ENCODE results near the gene SRGAP3. TPM values are rescaled to one million over a fixed set of nuclear protein-coding genes. Genes with fewer than 3 reads are reported as not detected.

SRGAP3 gene
- total and polyA plus RNA-seq, 4 donors: 1.2 to 32.8 (median 7.3) TPM

DNA sequence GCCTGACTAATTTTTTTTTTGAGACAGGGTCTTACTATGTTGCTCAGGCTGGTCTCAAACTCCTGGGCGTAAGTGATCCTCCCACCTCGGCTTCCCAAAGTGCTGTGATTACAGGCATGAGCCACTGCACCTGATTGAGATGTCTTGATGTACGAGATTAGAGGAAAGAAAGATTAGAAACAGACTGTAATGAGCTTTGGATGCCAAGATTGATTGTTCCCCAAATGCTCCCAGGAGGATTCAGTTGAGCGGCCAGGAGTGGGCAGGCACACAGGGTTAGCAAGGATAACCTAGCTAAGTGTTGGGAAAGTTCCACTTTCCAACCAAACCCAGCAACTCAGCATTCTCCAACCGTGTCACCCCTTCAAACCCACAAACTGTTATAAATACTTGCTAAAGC, 63.7 kb downstream of the SRGAP3 start:
- H3K27me3 ChIP-seq (ENCODE audit: control insufficient read depth in 3 of 3, insufficient read depth in 3 of 3, low read length in 2 of 3): no peaks in the 10 kb centered on the region
- ATAC-seq (ENCODE audit: insufficient read depth, low FRiP score) (no peak), DNase-seq (no peak)
- H3K9me3 ChIP-seq (ENCODE audit: control insufficient read depth in 4 of 4, insufficient read depth in 3 of 4, low read length in 3 of 4): peaks cover 0 to 2% (median 0%) of the 10 kb centered on the region in 4 donors
- WGBS, 2 donors: 84 to 86% methylated on average over 5 of the region's 5 CpGs
- H3K4me1 ChIP-seq (ENCODE audit: control insufficient read depth in 5 of 5, insufficient read depth in 5 of 5, low read length in 5 of 5): peaks cover 0 to 21% (median 8%) of the 10 kb centered on the region in 5 donors
- no peak overlapping the region for H3K4me3 ChIP-seq
- H3K36me3 ChIP-seq (ENCODE audit: control insufficient read depth in 4 of 4, insufficient read depth in 4 of 4, low read length in 4 of 4): no peaks in the 10 kb centered on the region
- H3K9ac ChIP-seq (ENCODE audit: insufficient read depth in 1 of 2, low read length in 2 of 2): no peak overlapping the region
- TF ChIP-seq, protein P1, sequence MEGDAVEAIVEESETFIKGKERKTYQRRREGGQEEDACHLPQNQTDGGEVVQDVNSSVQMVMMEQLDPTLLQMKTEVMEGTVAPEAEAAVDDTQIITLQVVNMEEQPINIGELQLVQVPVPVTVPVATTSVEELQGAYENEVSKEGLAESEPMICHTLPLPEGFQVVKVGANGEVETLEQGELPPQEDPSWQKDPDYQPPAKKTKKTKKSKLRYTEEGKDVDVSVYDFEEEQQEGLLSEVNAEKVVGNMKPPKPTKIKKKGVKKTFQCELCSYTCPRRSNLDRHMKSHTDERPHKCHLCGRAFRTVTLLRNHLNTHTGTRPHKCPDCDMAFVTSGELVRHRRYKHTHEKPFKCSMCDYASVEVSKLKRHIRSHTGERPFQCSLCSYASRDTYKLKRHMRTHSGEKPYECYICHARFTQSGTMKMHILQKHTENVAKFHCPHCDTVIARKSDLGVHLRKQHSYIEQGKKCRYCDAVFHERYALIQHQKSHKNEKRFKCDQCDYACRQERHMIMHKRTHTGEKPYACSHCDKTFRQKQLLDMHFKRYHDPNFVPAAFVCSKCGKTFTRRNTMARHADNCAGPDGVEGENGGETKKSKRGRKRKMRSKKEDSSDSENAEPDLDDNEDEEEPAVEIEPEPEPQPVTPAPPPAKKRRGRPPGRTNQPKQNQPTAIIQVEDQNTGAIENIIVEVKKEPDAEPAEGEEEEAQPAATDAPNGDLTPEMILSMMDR (IDR thresholded peaks at IDR 0.05; ENCODE audit: control extremely low read depth, extremely low read depth): no peak
- no peak overlapping the region for H3K27ac ChIP-seq (ENCODE audit: low read depth in 1 of 2, low read length in 1 of 2)

GRCh38 chr3:9185046-9185445, 64.4 kb downstream of the SRGAP3 start:
- Histone ChIP-seq H3K27ac (ENCODE audit: low read depth in 1 of 2, low read length in 1 of 2) (no peak overlapping the region), H3K9ac (ENCODE audit: insufficient read depth in 1 of 2, low read length in 2 of 2) (no peak overlapping the region), H3K27me3 (ENCODE audit: control insufficient read depth in 3 of 3, insufficient read depth in 3 of 3, low read length in 2 of 3) (no peaks in the 10 kb centered on the region), H3K4me1 (ENCODE audit: control insufficient read depth in 5 of 5, insufficient read depth in 5 of 5, low read length in 5 of 5) (peaks cover 0 to 24% (median 9%) of the 10 kb centered on the region in 5 donors), H3K36me3 (ENCODE audit: control insufficient read depth in 4 of 4, insufficient read depth in 4 of 4, low read length in 4 of 4) (no peaks in the 10 kb centered on the region), H3K9me3 (ENCODE audit: control insufficient read depth in 4 of 4, insufficient read depth in 3 of 4, low read length in 3 of 4) (peaks cover 0 to 2% (median 0%) of the 10 kb centered on the region in 4 donors), H3K4me3 (no peak overlapping the region)
- TF ChIP-seq, protein P1 (IDR thresholded peaks at IDR 0.05; ENCODE audit: control extremely low read depth, extremely low read depth): no peak
- WGBS, 2 donors: 92 to 96% methylated on average over 3 of the region's 3 CpGs
- ATAC-seq (ENCODE audit: insufficient read depth, low FRiP score) (no peak), DNase-seq (no peak)

GRCh38 chr3:9184461-9184835, 65.0 kb downstream of the SRGAP3 start:
- H3K36me3 ChIP-seq (ENCODE audit: control insufficient read depth in 4 of 4, insufficient read depth in 4 of 4, low read length in 4 of 4): no peaks in the 10 kb centered on the region
- TF ChIP-seq, protein P1 (IDR thresholded peaks at IDR 0.05; ENCODE audit: control extremely low read depth, extremely low read depth): no peak
- no peak overlapping the region for H3K4me3 ChIP-seq
- 93 to 94% methylated on average over 4 of the region's 4 CpGs for WGBS, 2 donors
- no peak for DNase-seq
- no peak overlapping the region for H3K27ac ChIP-seq (ENCODE audit: low read depth in 1 of 2, low read length in 1 of 2)
- peaks cover 0 to 24% (median 9%) of the 10 kb centered on the region in 5 donors for H3K4me1 ChIP-seq (ENCODE audit: control insufficient read depth in 5 of 5, insufficient read depth in 5 of 5, low read length in 5 of 5)
- H3K9ac ChIP-seq (ENCODE audit: insufficient read depth in 1 of 2, low read length in 2 of 2): no peak overlapping the region
- H3K27me3 ChIP-seq (ENCODE audit: control insufficient read depth in 3 of 3, insufficient read depth in 3 of 3, low read length in 2 of 3): no peaks in the 10 kb centered on the region
- H3K9me3 ChIP-seq (ENCODE audit: control insufficient read depth in 4 of 4, insufficient read depth in 3 of 4, low read length in 3 of 4): peaks cover 0 to 2% (median 0%) of the 10 kb centered on the region in 4 donors
- ATAC-seq (ENCODE audit: insufficient read depth, low FRiP score): no peak

Measured in lung (tissue), 12 donors.